ENCODE measurements around the gene CNOT11. TPM values are rescaled to one million over a fixed set of nuclear protein-coding genes. Genes with fewer than 3 reads are reported as not detected.

CNOT11 gene
- total and polyA plus RNA-seq, 2 of the 13 experiments (the other 11 are each of a cell fraction or from before 2014, with no cell fraction given), result 114 to 209 TPM

GRCh38 chr2:101308432-101309210 is 55.9 kb downstream of the CNOT11 start, which contains the start of gene RNF149 (continued):
- peak; percentile 88 for TF ChIP-seq NFAT5 (CRISPR knock-in tag; IDR thresholded peaks at IDR 0.05)
- peak; percentile 86; the same call in 1 of the 2 replicates for TF ChIP-seq CAMTA2 (CRISPR knock-in tag; IDR thresholded peaks at IDR 0.05; ENCODE audit: borderline replicate concordance)
- peak; percentile 96 for TF ChIP-seq ZNF160 (CRISPR knock-in tag; IDR thresholded peaks at IDR 0.05)
- peak in 1 of 2 experiments; percentile 75; a peak in 2 of 4 replicates for TF ChIP-seq ATF4 (CRISPR knock-in tag; IDR thresholded peaks at IDR 0.05)
- no peak for TF ChIP-seq SNRNP70 (IDR thresholded peaks at IDR 0.05; ENCODE audit: low read depth, low read length)
- TF ChIP-seq ZNF556 (CRISPR knock-in tag; IDR thresholded peaks at IDR 0.05; ENCODE audit: borderline replicate concordance), result peak; percentile 98
- peak; percentile 93 for TF ChIP-seq WIZ (CRISPR knock-in tag; IDR thresholded peaks at IDR 0.05)
- TF ChIP-seq NFYC (CRISPR knock-in tag; IDR thresholded peaks at IDR 0.05), result peak; percentile 50; the same call in 1 of the 2 replicates
- TF ChIP-seq NFATC3 (CRISPR knock-in tag; IDR thresholded peaks at IDR 0.05), result no peak
- peak; percentile 33; the same call in 1 of the 2 replicates for TF ChIP-seq ZBTB44 (CRISPR knock-in tag; IDR thresholded peaks at IDR 0.05)
- peak; percentile 97 for TF ChIP-seq ATF5 (CRISPR knock-in tag; IDR thresholded peaks at IDR 0.05; ENCODE audit: low read depth)
- no peak for TF ChIP-seq SUZ12 (IDR thresholded peaks at IDR 0.05; ENCODE audit: low read depth, low read length)
- peak; percentile 94 for TF ChIP-seq ZNF205 (CRISPR knock-in tag; IDR thresholded peaks at IDR 0.05)
- TF ChIP-seq ZFAT (CRISPR knock-in tag; conservative IDR thresholded peaks at IDR 0.05), result peak; percentile 53; the same call in 1 of the 2 replicates
- 0 out of 2 replicates have a peak, but pooled peaks have one; percentile 22 for TF ChIP-seq MBNL3 (CRISPR knock-in tag; conservative IDR thresholded peaks at IDR 0.05)
- no peak for TF ChIP-seq CENPX (CRISPR knock-in tag; IDR thresholded peaks at IDR 0.05)
- TF ChIP-seq ZSCAN20 (CRISPR knock-in tag; IDR thresholded peaks at IDR 0.05; ENCODE audit: borderline replicate concordance), result peak; percentile 90
- TF ChIP-seq, protein P1, sequence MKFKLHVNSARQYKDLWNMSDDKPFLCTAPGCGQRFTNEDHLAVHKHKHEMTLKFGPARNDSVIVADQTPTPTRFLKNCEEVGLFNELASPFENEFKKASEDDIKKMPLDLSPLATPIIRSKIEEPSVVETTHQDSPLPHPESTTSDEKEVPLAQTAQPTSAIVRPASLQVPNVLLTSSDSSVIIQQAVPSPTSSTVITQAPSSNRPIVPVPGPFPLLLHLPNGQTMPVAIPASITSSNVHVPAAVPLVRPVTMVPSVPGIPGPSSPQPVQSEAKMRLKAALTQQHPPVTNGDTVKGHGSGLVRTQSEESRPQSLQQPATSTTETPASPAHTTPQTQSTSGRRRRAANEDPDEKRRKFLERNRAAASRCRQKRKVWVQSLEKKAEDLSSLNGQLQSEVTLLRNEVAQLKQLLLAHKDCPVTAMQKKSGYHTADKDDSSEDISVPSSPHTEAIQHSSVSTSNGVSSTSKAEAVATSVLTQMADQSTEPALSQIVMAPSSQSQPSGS (CRISPR knock-in tag; IDR thresholded peaks at IDR 0.05), result peak; percentile 86
- peak; percentile 88 for TF ChIP-seq SNAPC2 (CRISPR knock-in tag; IDR thresholded peaks at IDR 0.05)

All from HepG2 (cell line).